Activated CD4-positive, alpha-beta T cell treated with anti-CD3 and anti-CD28 coated beads, Interleukin-2, amount 50 U/mL, for 16 hours (primary cell): Measurements from ENCODE around the gene VPS52.
A peak's percentile ranks its signal among the peaks of the same experiment; 100 is the strongest.

ENCODE experiments used
- DNase-seq: peaks from one replicate; pipeline ENCODE4 v3.0.0-alpha.2; 2020

The VPS52 gene

DNA sequence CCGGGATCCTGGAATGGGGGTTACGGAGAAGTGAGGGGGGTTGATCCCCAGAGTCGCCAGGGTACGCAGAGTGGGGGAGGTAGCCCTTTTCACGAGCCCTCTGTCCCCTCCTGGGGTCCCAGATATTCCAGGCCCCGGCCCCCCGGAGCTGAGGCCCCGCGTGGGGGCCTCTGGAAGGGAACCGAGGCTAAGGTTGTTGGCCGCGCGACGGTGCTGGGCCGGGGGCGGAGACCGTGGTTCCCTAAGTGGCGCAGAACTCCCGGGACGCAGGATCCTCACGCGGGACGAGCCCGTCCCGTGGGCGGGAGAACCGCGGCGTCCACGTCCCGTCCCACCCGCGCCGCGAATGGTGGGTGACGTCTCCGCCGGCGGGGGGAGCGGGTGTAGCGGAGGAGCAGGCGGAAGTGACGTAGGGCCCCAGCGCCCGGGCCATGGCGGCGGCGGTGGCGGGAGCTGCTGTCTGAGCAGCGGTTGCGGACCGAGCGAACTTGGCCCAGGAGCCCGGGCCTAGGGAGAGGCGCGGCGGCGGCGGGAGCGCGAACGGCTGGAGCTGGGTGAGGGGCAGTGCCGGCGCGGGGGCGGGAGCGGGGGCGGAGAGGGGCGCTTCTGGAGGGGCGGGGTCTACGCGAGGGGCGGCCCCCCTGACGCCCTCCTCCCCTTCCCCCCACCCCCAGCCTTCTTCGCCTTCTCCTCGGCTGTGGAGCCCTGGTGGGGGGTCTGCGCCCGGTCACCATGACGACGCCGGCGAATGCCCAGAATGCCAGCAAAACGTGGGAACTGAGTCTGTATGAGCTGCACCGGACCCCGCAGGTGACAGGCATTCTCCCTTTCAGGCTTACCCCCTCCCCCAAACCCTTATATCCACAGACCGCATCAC, 63.3 kb downstream of the VPS52 start, which contains the start of gene RING1:
Gene RING1 (plus strand): TSS at position 410 of the 877 bp plus-strand sequence. CDS start 323 bp downstream, at position 733.
- DNase-seq = peak; percentile 84

DNA sequence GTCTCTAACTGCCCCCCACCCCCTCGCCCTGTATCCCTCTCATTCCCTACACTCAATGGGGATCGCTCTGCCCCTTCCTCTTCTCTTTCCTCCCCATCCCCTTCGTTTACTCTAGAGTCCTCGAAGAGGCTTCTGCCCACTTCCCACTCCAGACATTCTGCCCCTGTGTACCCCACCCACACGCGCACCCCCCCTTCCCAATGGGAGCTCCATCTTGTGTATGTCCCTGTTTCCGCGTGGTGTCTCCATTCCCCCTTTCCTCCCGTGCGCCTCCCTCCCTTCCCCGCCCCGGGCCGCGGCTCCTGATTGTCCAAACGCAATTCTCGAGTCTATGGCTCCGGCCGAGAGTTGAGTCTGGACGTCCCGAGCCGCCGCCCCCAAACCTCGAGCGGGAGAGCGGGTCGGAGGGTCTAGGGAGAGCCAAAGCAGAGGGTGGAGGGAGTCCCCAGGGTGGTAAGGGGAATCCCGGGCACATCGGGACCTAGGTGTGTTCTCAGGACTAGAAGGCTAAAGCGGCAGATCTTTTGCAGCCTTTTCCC, 64.1 kb downstream of the VPS52 start:
- no peak for DNase-seq

GRCh38 chr6:33206864-33207551, 64.7 kb downstream of the VPS52 start:
- no peak for DNase-seq

- DNase-seq = no peak
Measured at GRCh38 chr6:33206027-33206863, 65.4 kb downstream of the VPS52 start.

DNA sequence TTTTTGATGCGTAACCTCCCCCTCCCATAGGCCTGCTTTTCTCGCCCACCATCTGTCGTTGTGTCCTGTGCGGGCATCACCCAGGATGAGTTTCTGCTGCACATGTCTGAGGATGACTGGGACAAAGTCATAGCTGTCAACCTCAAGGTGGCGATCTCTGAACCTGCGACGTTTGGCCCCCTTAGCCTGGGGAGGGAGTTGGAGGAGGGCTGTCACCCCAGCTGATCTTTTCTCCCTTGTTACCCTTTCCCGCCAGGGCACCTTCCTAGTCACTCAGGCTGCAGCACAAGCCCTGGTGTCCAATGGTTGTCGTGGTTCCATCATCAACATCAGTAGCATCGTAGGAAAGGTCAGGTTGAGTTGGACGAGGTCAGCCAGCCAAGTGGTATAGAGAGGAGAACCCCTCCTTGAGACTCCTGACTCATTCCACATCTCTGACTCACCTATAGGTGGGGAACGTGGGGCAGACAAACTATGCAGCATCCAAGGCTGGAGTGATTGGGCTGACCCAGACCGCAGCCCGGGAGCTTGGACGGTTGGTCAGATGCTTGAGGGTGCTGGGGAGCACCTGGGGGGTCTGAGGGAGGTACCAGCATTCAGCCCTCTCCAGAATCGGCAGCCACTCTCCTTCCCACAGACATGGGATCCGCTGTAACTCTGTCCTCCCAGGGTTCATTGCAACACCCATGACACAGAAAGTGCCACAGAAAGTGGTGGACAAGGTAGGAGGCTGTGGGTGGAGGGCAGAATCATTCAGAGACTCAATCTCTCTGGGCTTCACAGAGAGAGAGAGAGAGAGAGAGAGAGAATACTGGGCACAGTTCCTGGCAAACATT, 66.3 kb downstream of the VPS52 start:
- DNase-seq = peak; percentile 78

- DNase-seq = peak; percentile 95
Measured at GRCh38 chr6:33204415-33205190, 67.1 kb downstream of the VPS52 start, which contains the start of gene HSD17B8. HSD17B8 (plus strand) TSS chr6:33204655; CDS start chr6:33204669, 14 bp downstream.

GRCh38 chr6:33204165-33204414, 67.6 kb downstream of the VPS52 start:
- DNase-seq = no peak

DNA sequence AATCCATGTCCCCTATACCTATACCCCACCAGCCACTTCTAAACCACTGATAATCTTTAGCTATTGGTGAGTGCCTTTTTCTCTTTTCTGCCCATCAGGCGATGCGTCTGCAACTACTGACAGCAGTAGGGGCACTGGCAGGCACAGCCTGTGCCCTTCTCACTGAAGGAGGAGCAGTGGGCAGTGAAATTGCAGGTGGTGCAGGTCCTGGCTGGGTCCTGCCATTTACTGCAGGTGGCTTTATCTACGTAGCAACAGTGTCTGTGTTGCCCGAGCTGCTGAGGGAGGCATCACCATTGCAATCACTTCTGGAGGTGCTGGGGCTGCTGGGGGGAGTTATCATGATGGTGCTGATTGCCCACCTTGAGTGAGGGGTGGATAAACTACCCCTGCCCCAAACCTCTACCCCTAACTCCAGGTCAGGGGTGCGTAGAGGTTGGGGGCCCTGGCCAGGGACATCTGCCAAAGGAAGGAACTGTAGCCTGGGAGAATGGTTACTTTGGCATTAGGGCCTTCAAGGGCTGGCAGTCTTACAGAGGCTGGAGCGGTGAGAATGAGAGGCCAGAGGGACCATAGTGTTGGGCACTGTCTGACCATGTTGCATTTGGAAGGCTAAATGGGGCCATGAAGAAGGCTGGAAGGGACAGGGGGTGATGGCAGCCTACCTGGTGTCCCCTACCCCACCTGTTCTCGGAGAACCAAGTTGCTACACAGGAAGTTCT, 68.1 kb downstream of the VPS52 start:
- no peak for DNase-seq

GRCh38 chr6:33202799-33203198, 68.9 kb downstream of the VPS52 start:
- no peak for DNase-seq

- DNase-seq = no peak
Measured at GRCh38 chr6:33201935-33202334, 69.7 kb downstream of the VPS52 start.

- DNase-seq = no peak
Measured at GRCh38 chr6:33201147-33201545, 70.5 kb downstream of the VPS52 start.
